Stimulated activated CD4-positive, alpha-beta T cell treated with anti-CD3 and anti-CD28 coated beads, Interleukin-1b, Interleukin-23, amount 100 ng/mL, for 24 hours (primary cell): ENCODE results near the gene MAPKAPK3.
"Not testable (repeated sequence)": the region's sequence is repeated elsewhere in the genome, so short reads cannot be mapped to it uniquely, and the experiment has no call there.

Source experiments
- DNase-seq, 4 experiments: peaks; one replicate each; pipeline ENCODE4 v3.0.0-alpha.2; 2020; ENCODE audit warnings: low read depth in 4 of 4, low spot score in 1 of 4

Gene MAPKAPK3

GRCh38 chr3:50676031-50676705, 59.2 kb downstream of the MAPKAPK3 start:
- no peak for DNase-seq

GRCh38 chr3:50687127-50687751, 70.3 kb downstream of the MAPKAPK3 start:
- no peak for DNase-seq

GRCh38 chr3:50687916-50688315, 71.0 kb downstream of the MAPKAPK3 start:
- no peak for DNase-seq

- DNase-seq = not testable (repeated sequence)
Measured at GRCh38 chr3:50688602-50689001, 71.7 kb downstream of the MAPKAPK3 start.

GRCh38 chr3:50689558-50689957, 72.6 kb downstream of the MAPKAPK3 start:
- DNase-seq = no peak

GRCh38 chr3:50695031-50695430, 78.1 kb downstream of the MAPKAPK3 start:
- no peak for DNase-seq

- DNase-seq = no peak
Measured at GRCh38 chr3:50696276-50696675, 79.3 kb downstream of the MAPKAPK3 start.

- no peak for DNase-seq
Measured at GRCh38 chr3:50698269-50698668, 81.3 kb downstream of the MAPKAPK3 start.
